HG03196 (cell line): Measurements from ENCODE around the gene PROSER1.
"Not testable (repeated sequence)": the region's sequence is repeated elsewhere in the genome, so short reads cannot be mapped to it uniquely, and the experiment has no call there.

Experiments
- ATAC-seq: cut with Tn5 transposase; IDR thresholded peaks from one replicate; pipeline ENCODE4 v1.9.1; 2021; ENCODE audit not compliant: unreplicated experiment

PROSER1 gene

GRCh38 chr13:39032150-39032549, 5.7 kb downstream of the PROSER1 start:
- ATAC-seq: no peak

- no peak for ATAC-seq
These were observed 12.5 kb downstream of the PROSER1 start for GRCh38 chr13:39025433-39025839.

GRCh38 chr13:39023761-39024160, 14.1 kb downstream of the PROSER1 start:
- no peak for ATAC-seq

- ATAC-seq: no peak
These were observed 14.6 kb downstream of the PROSER1 start for GRCh38 chr13:39023316-39023715.

- no peak for ATAC-seq
These were observed 16.9 kb downstream of the PROSER1 start for GRCh38 chr13:39020853-39021462.

GRCh38 chr13:39016787-39017186, 21.1 kb downstream of the PROSER1 start:
- peak; percentile 62 for ATAC-seq

- peak; percentile 90 for ATAC-seq
These were observed 21.8 kb downstream of the PROSER1 start for GRCh38 chr13:39016087-39016486.

- no peak for ATAC-seq
These were observed 24.4 kb downstream of the PROSER1 start for GRCh38 chr13:39013462-39013861.

GRCh38 chr13:39012608-39013007, 25.3 kb downstream of the PROSER1 start:
- no peak for ATAC-seq

GRCh38 chr13:39006371-39007111, 31.3 kb downstream of the PROSER1 start:
- not testable (repeated sequence) for ATAC-seq

- ATAC-seq: no peak
These were observed 39.1 kb downstream of the PROSER1 start for GRCh38 chr13:38998739-38999138.

- ATAC-seq: no peak
These were observed 44.5 kb downstream of the PROSER1 start for GRCh38 chr13:38993381-38993780.

GRCh38 chr13:38990693-38991092, 47.2 kb downstream of the PROSER1 start, which contains the start of gene STOML3:
TSS of gene STOML3 (minus strand) at chr13:38990831. CDS start at chr13:38990721, 110 bp downstream.
- no peak for ATAC-seq

- no peak for ATAC-seq
These were observed 56.8 kb downstream of the PROSER1 start for GRCh38 chr13:38981096-38981495.

GRCh38 chr13:38980750-38981078, 57.2 kb downstream of the PROSER1 start:
- no peak for ATAC-seq

GRCh38 chr13:38979891-38980749, 57.8 kb downstream of the PROSER1 start:
- no peak for ATAC-seq

GRCh38 chr13:38970380-38971051, 67.4 kb downstream of the PROSER1 start:
- no peak for ATAC-seq

- no peak for ATAC-seq
These were observed 68.7 kb downstream of the PROSER1 start for GRCh38 chr13:38969187-38969586.

- ATAC-seq: no peak
These were observed 70.4 kb downstream of the PROSER1 start for GRCh38 chr13:38967446-38967845.

- no peak for ATAC-seq
These were observed 72.6 kb downstream of the PROSER1 start for GRCh38 chr13:38965281-38965680.

- no peak for ATAC-seq
These were observed 77.7 kb downstream of the PROSER1 start for GRCh38 chr13:38960175-38960574.
